Retinal pigment epithelial cell (primary cell): ENCODE measurements around the gene PIAS2.
"Not testable (repeated sequence)": the region's sequence is repeated elsewhere in the genome, so short reads cannot be mapped to it uniquely, and the experiment has no call there.

Experiments
- DNase-seq: peaks from one replicate; pipeline ENCODE4 v3.0.0-alpha.2; 2010; ENCODE audit warnings: low read depth
- H3K4me3 ChIP-seq: 2 replicates; pipeline ENCODE4 v1.5.1; 2011; ENCODE audit warnings: mild to moderate bottlenecking, low read length, control low read depth, moderate library complexity
- CTCF ChIP-seq: conservative IDR thresholded peaks from 2 replicates; pipeline ENCODE4 v1.5.1; 2011; ENCODE audit warnings: low read depth, low read length, control low read depth, inconsistent platforms

Gene PIAS2

DNA sequence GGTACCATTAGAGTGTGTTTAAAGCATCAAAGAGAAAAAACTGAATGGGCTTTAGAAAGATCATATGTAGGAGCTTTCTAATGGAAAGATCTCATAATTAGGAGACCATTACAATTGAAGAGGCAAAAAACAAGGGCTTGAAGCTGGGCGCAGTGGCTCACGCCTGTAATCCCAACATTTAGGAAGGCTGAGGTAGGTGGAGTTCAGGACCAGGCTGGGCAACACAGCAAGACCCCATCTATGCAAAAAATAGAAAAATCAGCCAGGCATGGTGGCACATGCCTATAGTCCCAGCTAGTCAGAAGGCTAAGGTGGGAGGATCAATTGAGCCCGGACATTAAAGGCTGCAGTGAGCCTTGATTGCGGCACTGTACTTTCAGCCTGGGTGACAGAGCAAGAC lies 59.0 kb downstream of the PIAS2 start:
- TF ChIP-seq CTCF = no peak
- DNase-seq = no peak
- H3K4me3 ChIP-seq = no peak overlapping the region

DNA sequence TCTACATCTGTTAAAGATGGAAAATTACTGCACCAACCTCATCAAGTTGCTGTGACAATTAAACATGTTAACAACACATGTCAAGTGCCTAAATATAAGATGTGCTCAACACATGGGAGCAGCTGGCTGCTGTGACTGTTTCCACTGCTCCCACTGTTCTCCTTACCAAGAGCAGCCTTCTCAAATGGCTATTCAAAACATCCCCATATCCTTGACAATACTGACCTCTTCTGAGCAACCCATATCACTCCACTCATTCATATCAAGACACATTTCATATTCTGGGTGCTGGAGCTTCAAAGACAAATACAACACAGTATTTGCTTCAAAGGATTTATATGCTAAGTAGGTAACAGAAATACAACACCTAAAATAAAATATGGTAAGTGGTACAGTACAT lies 60.3 kb downstream of the PIAS2 start:
- DNase-seq = no peak
- no peak overlapping the region for H3K4me3 ChIP-seq
- TF ChIP-seq CTCF = no peak

DNA sequence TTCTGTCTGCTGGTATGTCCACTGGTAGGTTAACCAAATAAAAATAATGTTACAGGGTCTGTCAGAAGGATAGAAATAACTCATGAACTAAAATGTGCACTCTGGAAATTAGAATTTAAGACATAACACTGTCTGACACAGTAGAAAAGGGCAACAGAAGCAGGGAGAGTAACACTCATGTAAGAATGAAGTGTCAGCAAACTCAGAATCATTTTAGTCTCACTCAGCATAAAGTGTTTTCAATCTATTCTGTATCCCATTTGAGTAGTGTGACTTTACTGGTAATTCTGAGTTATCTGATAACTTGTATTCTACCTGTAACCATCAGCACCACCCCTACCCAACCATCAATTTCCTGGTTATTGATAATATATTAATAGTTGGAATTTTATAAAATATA lies 68.3 kb downstream of the PIAS2 start:
- TF ChIP-seq CTCF = no peak
- no peak for DNase-seq
- no peak overlapping the region for H3K4me3 ChIP-seq

GRCh38 chr18:46843372-46843771 lies 73.9 kb downstream of the PIAS2 start:
- H3K4me3 ChIP-seq = no peak overlapping the region
- TF ChIP-seq CTCF = no peak
- no peak for DNase-seq

DNA sequence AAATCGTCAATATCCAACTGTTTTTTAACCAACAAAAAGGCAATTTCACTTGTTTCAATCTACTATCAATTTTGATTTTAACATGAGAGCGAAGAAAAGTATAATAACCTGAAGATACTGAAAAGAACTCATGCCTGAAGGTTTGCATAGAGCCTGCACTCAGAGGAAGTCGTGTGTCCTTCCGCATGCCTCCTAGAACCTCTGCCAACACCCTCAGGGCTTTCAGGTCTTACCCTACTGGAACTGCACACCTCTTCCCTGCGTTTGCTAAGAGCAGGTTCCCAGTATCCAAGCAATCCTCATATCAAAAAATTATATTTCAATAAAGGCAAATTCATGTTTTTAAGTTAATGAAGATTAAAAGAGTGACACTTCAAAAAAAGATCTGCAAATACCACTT lies 74.7 kb downstream of the PIAS2 start:
- DNase-seq = no peak
- no peak overlapping the region for H3K4me3 ChIP-seq
- TF ChIP-seq CTCF = no peak

GRCh38 chr18:46833899-46834298 lies 83.4 kb downstream of the PIAS2 start:
- TF ChIP-seq CTCF = no peak
- no peak overlapping the region for H3K4me3 ChIP-seq
- DNase-seq = no peak

- H3K4me3 ChIP-seq = no peak overlapping the region
- no peak for TF ChIP-seq CTCF
- DNase-seq = no peak
These were observed 84.5 kb downstream of the PIAS2 start for GRCh38 chr18:46832849-46833248.

DNA sequence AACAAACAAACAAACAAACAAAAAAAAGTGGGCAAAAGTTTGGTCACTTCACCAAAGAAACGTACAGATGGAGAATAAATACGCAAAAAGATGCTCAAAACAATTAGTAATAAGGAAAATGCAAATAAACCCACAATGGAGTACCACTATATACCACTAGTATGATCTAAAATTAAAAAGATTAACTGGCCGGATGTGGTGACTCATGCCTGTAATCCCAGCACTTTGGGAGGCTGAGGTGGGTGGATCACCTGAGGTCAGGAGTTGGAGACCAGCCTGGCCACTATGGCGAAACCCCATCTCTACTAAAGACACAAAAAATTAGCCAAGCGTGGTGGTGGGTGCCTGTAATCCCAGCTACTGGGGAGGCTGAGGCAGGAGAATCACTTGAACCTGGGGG lies 84.9 kb downstream of the PIAS2 start:
- DNase-seq, H3K4me3 ChIP-seq: not testable (repeated sequence)
